HEK293 (cell line): ENCODE measurements around the gene DNAH3.

Experiments
- CTCF ChIA-PET: fragments of 350-600 bp; formaldehyde crosslinking; extraction: SDS; loops from one replicate; lab custom pipeline; 2021; ENCODE audit warnings: antibody characterized with exemption; lab: Yijun Ruan, JAX
- POLR2A ChIA-PET: fragments of 300-600 bp; formaldehyde crosslinking; extraction: SDS; loops from one replicate; lab custom pipeline; 2020; ENCODE audit warnings: antibody characterized with exemption, inconsistent platforms; lab: Yijun Ruan, JAX
- H3K27ac ChIP-seq: fragments of 200-500 bp; sonication (Bioruptor generic); 2 replicates; pipeline ENCODE4 v1.5.1; 2014; ENCODE audit warnings: low read depth, low read length, control low read depth, inconsistent platforms; ENCODE audit errors: extremely low read depth
- H3K36me3 ChIP-seq, 2 experiments: fragments of 200-500 bp in 1 of 2; sonication (Bioruptor generic) in 1 of 2; 1 replicate in 1 of 2; 2 replicates in 1 of 2; pipeline ENCODE4 v1.5.1; 2014 to 2017; ENCODE audit warnings: inconsistent platforms in 2 of 2, low read length in 2 of 2; ENCODE audit not compliant: control insufficient read depth in 2 of 2, insufficient read depth in 1 of 2
- H3K4me1 ChIP-seq: fragments of 200-500 bp; sonication (Bioruptor generic); 2 replicates; pipeline ENCODE4 v1.5.1; 2014; ENCODE audit warnings: mild to moderate bottlenecking, low read length, inconsistent platforms; ENCODE audit not compliant: control insufficient read depth, insufficient read depth
- H3K4me3 ChIP-seq: 2 replicates; pipeline ENCODE4 v1.5.1; 2011; ENCODE audit warnings: low read depth, mild to moderate bottlenecking, control low read depth, low read length, moderate library complexity
- H3K9me3 ChIP-seq: fragments of 200-500 bp; sonication (Bioruptor generic); 2 replicates; pipeline ENCODE4 v1.5.1; 2014; ENCODE audit warnings: low read depth, low read length, inconsistent platforms; ENCODE audit not compliant: control insufficient read depth, insufficient read depth
- EGR2 ChIP-seq: fragments of 450-650 bp; formaldehyde crosslinking; IDR thresholded peaks from 2 replicates; pipeline ENCODE4 v1.5.1; 2016; ENCODE audit warnings: low read depth, missing biosample characterization, missing genetic modification characterization
- HOXD13 ChIP-seq: sonication (generic); formaldehyde crosslinking; IDR thresholded peaks from 2 replicates; pipeline ENCODE4 v1.8.0; 2022; ENCODE audit warnings: missing genetic modification reagents, borderline replicate concordance
- MZF1 ChIP-seq: fragments of 450-650 bp; formaldehyde crosslinking; IDR thresholded peaks from 2 replicates; pipeline ENCODE4 v1.5.1; 2017; ENCODE audit warnings: missing biosample characterization, missing genetic modification characterization, borderline replicate concordance
- YY2 ChIP-seq: fragments of 450-650 bp; formaldehyde crosslinking; IDR thresholded peaks from 2 replicates; pipeline ENCODE4 v1.5.1; 2016; ENCODE audit warnings: missing biosample characterization, missing genetic modification characterization
- ZFHX2 ChIP-seq: fragments of 450-650 bp; formaldehyde crosslinking; conservative IDR thresholded peaks from 2 replicates; pipeline ENCODE4 v1.5.1; 2016; ENCODE audit warnings: missing biosample characterization, missing genetic modification characterization
- ZNF18 ChIP-seq: fragments of 450-650 bp; formaldehyde crosslinking; IDR thresholded peaks from 2 replicates; pipeline ENCODE4 v1.5.1; 2016; ENCODE audit warnings: missing biosample characterization, missing genetic modification characterization
- ZNF184 ChIP-seq: fragments of 450-650 bp; IDR thresholded peaks from 2 replicates; pipeline ENCODE4 v1.5.1; 2018; ENCODE audit warnings: missing biosample characterization, mild to moderate bottlenecking, missing genetic modification characterization
- ZNF274 ChIP-seq, 2 experiments: fragments of 200-500 bp in 1 of 2; fragments of 450-650 bp in 1 of 2; sonication (Bioruptor generic) in 1 of 2; formaldehyde crosslinking in 1 of 2; IDR thresholded peaks; 2 replicates each; pipeline versions ENCODE4 v1.5.1 to v1.6.1; 2014 to 2016; ENCODE audit warnings: borderline replicate concordance in 1 of 2, inconsistent platforms in 1 of 2, low read length in 1 of 2, missing biosample characterization in 1 of 2, missing genetic modification characterization in 1 of 2
- ZNF426 ChIP-seq: fragments of 450-650 bp; formaldehyde crosslinking; IDR thresholded peaks from 2 replicates; pipeline ENCODE4 v1.5.1; 2017; ENCODE audit warnings: missing biosample characterization, missing genetic modification characterization, mild to moderate bottlenecking, inconsistent platforms, moderate library complexity
- ZNF48 ChIP-seq: fragments of 450-650 bp; formaldehyde crosslinking; IDR thresholded peaks from 2 replicates; pipeline ENCODE4 v1.5.1; 2016; ENCODE audit warnings: missing biosample characterization, missing genetic modification characterization
- ZNF571 ChIP-seq: fragments of 450-650 bp; formaldehyde crosslinking; IDR thresholded peaks from 2 replicates; pipeline ENCODE4 v1.5.0; 2017; ENCODE audit warnings: missing biosample characterization, missing genetic modification characterization
- ZNF660 ChIP-seq: fragments of 450-650 bp; IDR thresholded peaks from 2 replicates; pipeline ENCODE4 v1.5.1; 2018; ENCODE audit warnings: missing biosample characterization, mild to moderate bottlenecking, missing genetic modification characterization
- ZNF785 ChIP-seq: fragments of 450-650 bp; formaldehyde crosslinking; IDR thresholded peaks from 2 replicates; pipeline ENCODE4 v1.5.1; 2016; ENCODE audit warnings: missing biosample characterization, missing genetic modification characterization
- ZNF830 ChIP-seq: fragments of 450-650 bp; IDR thresholded peaks from 2 replicates; pipeline ENCODE4 v1.5.0; 2018; ENCODE audit warnings: missing biosample characterization, missing genetic modification characterization, low read depth, mild to moderate bottlenecking, moderate library complexity
- TF ChIP-seq, protein P1 (sequence below): fragments of 450-650 bp; formaldehyde crosslinking; IDR thresholded peaks from 2 replicates; pipeline ENCODE4 v1.5.1; 2017; ENCODE audit warnings: missing biosample characterization, missing genetic modification characterization
- TF ChIP-seq, protein P2 (sequence below): fragments of 450-650 bp; formaldehyde crosslinking; IDR thresholded peaks from 2 replicates; pipeline ENCODE4 v1.5.1; 2016; ENCODE audit warnings: missing biosample characterization, missing genetic modification characterization
- TF ChIP-seq, protein P3 (sequence below): fragments of 450-650 bp; formaldehyde crosslinking; IDR thresholded peaks from 2 replicates; pipeline ENCODE4 v1.5.1; 2016; ENCODE audit warnings: missing biosample characterization, missing genetic modification characterization
- TF ChIP-seq, protein P4 (sequence below): fragments of 450-650 bp; formaldehyde crosslinking; IDR thresholded peaks from 2 replicates; pipeline ENCODE4 v1.5.1; 2017; ENCODE audit warnings: missing biosample characterization, missing genetic modification characterization
- TF ChIP-seq, protein P5 (sequence below): fragments of 450-650 bp; formaldehyde crosslinking; IDR thresholded peaks from 2 replicates; pipeline ENCODE4 v1.5.1; 2016; ENCODE audit warnings: missing biosample characterization, missing genetic modification characterization
- TF ChIP-seq, protein P6 (sequence below): fragments of 450-650 bp; formaldehyde crosslinking; IDR thresholded peaks from 2 replicates; pipeline ENCODE4 v1.5.1; 2016; ENCODE audit warnings: missing biosample characterization, missing genetic modification characterization

Gene DNAH3

DNA sequence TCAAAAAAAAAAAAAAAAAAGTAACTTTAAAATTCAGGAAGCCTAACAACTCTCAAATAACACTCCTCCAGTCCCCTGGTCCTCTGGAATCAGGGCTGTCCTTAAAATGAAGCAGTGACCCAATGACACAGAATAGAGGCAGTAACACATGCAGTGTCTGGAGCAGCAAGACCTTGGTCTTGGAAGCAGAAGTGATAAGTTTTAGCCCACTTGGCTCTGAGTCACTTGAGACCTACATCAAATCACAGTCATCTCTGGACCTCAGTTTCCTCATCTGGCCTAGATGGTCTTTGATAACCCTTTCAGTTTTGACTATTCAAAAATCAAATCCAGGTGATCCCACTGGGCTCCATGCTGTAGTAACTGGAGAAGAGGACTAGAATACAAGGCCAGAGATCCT, 211.0 kb downstream of the DNAH3 start:
- Histone ChIP-seq H3K27ac (no peak overlapping the region), H3K4me3 (no peak overlapping the region), H3K36me3 (no peaks in the 10 kb centered on the region), H3K9me3 (no peaks in the 10 kb centered on the region), H3K4me1 (no peaks in the 10 kb centered on the region)
- ChIA-PET POLR2A (no interaction called here), CTCF (no interaction called here)
- TF ChIP-seq ZNF571 (tag by site-specific recombination) (no peak), ZNF785 (tag by site-specific recombination) (no peak)

- ChIA-PET POLR2A (interaction anchor here (0.6 kb wide), 1 partner anchor 20 kb away, joined by 3 read pairs; no protein-coding TSS in a partner anchor), CTCF (interaction anchor here (0.6 kb wide), 3 partner anchors 124 to 208 kb away, joined by 3 to 5 read pairs (median 4); no protein-coding TSS in a partner anchor)
- Histone ChIP-seq H3K9me3 (no peaks in the 10 kb centered on the region), H3K27ac (no peak overlapping the region), H3K36me3 (no peaks in the 10 kb centered on the region), H3K4me1 (no peaks in the 10 kb centered on the region), H3K4me3 (no peak overlapping the region)
- TF ChIP-seq MZF1 (no peak), ZNF274 (IDR thresholded peaks at IDR 0.05; ENCODE audit: low read length) (no peak), ZNF274 (tag by site-specific recombination; IDR thresholded peaks at IDR 0.05; ENCODE audit: borderline replicate concordance) (no peak), ZNF426 (tag by site-specific recombination) (no peak), ZNF660 (tag by site-specific recombination) (no peak), ZNF48 (tag by site-specific recombination) (no peak), YY2 (tag by site-specific recombination) (no peak), HOXD13 (CRISPR knock-in tag) (no peak)
- TF ChIP-seq, protein P1, sequence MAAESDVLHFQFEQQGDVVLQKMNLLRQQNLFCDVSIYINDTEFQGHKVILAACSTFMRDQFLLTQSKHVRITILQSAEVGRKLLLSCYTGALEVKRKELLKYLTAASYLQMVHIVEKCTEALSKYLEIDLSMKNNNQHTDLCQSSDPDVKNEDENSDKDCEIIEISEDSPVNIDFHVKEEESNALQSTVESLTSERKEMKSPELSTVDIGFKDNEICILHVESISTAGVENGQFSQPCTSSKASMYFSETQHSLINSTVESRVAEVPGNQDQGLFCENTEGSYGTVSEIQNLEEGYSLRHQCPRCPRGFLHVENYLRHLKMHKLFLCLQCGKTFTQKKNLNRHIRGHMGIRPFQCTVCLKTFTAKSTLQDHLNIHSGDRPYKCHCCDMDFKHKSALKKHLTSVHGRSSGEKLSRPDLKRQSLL (tag by site-specific recombination): no peak
- TF ChIP-seq, protein P2, sequence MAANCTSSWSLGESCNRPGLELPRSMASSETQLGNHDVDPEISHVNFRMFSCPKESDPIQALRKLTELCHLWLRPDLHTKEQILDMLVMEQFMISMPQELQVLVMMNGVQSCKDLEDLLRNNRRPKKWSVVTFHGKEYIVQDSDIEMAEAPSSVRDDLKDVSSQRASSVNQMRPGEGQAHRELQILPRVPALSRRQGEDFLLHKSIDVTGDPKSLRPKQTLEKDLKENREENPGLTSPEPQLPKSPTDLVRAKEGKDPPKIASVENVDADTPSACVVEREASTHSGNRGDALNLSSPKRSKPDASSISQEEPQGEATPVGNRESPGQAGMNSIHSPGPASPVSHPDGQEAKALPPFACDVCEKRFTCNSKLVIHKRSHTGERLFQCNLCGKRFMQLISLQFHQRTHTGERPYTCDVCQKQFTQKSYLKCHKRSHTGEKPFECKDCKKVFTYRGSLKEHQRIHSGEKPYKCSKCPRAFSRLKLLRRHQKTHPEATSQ (tag by site-specific recombination): no peak
- TF ChIP-seq, protein P3, sequence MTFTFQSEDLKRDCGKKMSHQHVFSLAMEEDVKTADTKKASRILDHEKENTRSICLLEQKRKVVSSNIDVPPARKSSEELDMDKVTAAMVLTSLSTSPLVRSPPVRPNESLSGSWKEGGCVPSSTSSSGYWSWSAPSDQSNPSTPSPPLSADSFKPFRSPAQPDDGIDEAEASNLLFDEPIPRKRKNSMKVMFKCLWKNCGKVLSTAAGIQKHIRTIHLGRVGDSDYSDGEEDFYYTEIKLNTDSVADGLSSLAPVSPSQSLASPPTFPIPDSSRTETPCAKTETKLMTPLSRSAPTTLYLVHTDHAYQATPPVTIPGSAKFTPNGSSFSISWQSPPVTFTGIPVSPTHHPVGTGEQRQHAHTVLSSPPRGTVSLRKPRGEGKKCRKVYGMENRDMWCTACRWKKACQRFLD: no peak
- TF ChIP-seq, protein P4, sequence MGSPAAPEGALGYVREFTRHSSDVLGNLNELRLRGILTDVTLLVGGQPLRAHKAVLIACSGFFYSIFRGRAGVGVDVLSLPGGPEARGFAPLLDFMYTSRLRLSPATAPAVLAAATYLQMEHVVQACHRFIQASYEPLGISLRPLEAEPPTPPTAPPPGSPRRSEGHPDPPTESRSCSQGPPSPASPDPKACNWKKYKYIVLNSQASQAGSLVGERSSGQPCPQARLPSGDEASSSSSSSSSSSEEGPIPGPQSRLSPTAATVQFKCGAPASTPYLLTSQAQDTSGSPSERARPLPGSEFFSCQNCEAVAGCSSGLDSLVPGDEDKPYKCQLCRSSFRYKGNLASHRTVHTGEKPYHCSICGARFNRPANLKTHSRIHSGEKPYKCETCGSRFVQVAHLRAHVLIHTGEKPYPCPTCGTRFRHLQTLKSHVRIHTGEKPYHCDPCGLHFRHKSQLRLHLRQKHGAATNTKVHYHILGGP: no peak
Observed at GRCh38 chr16:20938426-20938825, 212.2 kb downstream of the DNAH3 start.

- POLR2A ChIA-PET: interaction anchor here (0.6 kb wide), 1 partner anchor 19 kb away, joined by 3 read pairs; no protein-coding TSS in a partner anchor
- Histone ChIP-seq H3K9me3 (no peaks in the 10 kb centered on the region), H3K4me1 (no peaks in the 10 kb centered on the region), H3K36me3 (no peaks in the 10 kb centered on the region), H3K27ac (no peak overlapping the region), H3K4me3 (no peak overlapping the region)
- CTCF ChIA-PET: interaction anchor here (0.6 kb wide), 1 partner anchor 124 kb away, joined by 5 read pairs; no protein-coding TSS in a partner anchor
- TF ChIP-seq, protein P5, sequence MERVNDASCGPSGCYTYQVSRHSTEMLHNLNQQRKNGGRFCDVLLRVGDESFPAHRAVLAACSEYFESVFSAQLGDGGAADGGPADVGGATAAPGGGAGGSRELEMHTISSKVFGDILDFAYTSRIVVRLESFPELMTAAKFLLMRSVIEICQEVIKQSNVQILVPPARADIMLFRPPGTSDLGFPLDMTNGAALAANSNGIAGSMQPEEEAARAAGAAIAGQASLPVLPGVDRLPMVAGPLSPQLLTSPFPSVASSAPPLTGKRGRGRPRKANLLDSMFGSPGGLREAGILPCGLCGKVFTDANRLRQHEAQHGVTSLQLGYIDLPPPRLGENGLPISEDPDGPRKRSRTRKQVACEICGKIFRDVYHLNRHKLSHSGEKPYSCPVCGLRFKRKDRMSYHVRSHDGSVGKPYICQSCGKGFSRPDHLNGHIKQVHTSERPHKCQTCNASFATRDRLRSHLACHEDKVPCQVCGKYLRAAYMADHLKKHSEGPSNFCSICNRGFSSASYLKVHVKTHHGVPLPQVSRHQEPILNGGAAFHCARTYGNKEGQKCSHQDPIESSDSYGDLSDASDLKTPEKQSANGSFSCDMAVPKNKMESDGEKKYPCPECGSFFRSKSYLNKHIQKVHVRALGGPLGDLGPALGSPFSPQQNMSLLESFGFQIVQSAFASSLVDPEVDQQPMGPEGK: no peak
- TF ChIP-seq, protein P6, sequence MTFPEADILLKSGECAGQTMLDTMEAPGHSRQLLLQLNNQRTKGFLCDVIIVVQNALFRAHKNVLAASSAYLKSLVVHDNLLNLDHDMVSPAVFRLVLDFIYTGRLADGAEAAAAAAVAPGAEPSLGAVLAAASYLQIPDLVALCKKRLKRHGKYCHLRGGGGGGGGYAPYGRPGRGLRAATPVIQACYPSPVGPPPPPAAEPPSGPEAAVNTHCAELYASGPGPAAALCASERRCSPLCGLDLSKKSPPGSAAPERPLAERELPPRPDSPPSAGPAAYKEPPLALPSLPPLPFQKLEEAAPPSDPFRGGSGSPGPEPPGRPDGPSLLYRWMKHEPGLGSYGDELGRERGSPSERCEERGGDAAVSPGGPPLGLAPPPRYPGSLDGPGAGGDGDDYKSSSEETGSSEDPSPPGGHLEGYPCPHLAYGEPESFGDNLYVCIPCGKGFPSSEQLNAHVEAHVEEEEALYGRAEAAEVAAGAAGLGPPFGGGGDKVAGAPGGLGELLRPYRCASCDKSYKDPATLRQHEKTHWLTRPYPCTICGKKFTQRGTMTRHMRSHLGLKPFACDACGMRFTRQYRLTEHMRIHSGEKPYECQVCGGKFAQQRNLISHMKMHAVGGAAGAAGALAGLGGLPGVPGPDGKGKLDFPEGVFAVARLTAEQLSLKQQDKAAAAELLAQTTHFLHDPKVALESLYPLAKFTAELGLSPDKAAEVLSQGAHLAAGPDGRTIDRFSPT (tag by site-specific recombination): no peak
- TF ChIP-seq ZNF48 (tag by site-specific recombination) (no peak), EGR2 (tag by site-specific recombination) (no peak), ZNF18 (tag by site-specific recombination) (no peak), ZNF184 (no peak), ZNF660 (tag by site-specific recombination) (no peak), ZFHX2 (no peak), ZNF830 (tag by site-specific recombination) (no peak)
Observed at GRCh38 chr16:20937736-20938135, 212.9 kb downstream of the DNAH3 start.
